SK-N-SH (cell line): ENCODE results near the gene MAGI2. TPM values are rescaled to one million over a fixed set of nuclear protein-coding genes. Genes with fewer than 3 reads are reported as not detected.

Experiments
- CTCF ChIA-PET: fragments of 300-600, 350-600 bp; formaldehyde crosslinking; extraction: SDS; loops from one replicate; lab custom pipeline; 2021; lab: Yijun Ruan, JAX
- POLR2A ChIA-PET: fragments of 350-600 bp; sonication (Branson Sonifier 250); formaldehyde crosslinking; extraction: SDS; loops from one replicate; lab custom pipeline; 2020; ENCODE audit warnings: antibody characterized with exemption, inconsistent platforms; lab: Yijun Ruan, JAX
- DNase-seq: peaks from one replicate; pipeline ENCODE4 v3.0.0; 2012
- H2AFZ ChIP-seq: fragments of 200-600 bp; sonication (generic); 2 replicates; pipeline ENCODE4 v1.8.1; 2016; ENCODE audit warnings: antibody characterized with exemption, mild to moderate bottlenecking, low read depth
- H3F3A ChIP-seq: fragments of 200-600 bp; sonication (generic); replicated peaks from 2 replicates; pipeline ENCODE3; 2016; ENCODE audit warnings: antibody characterized with exemption, mild to moderate bottlenecking; ENCODE audit not compliant: insufficient read depth
- H3K27ac ChIP-seq, 2 experiments: fragments of 200-500 bp in 1 of 2; fragments of 200-600 bp in 1 of 2; sonication (Bioruptor generic) in 1 of 2; sonication (generic), shearing (Covaris generic) in 1 of 2; 2 replicates each; pipeline versions ENCODE4 v1.5.1 to v1.6.1; 2014 to 2016; ENCODE audit warnings: low read depth in 2 of 2, inconsistent platforms in 1 of 2, low read length in 1 of 2, mild to moderate bottlenecking in 1 of 2, mixed read lengths in 1 of 2
- H3K27me3 ChIP-seq: fragments of 200-600 bp; sonication (generic), shearing (Covaris generic); 2 replicates; pipeline ENCODE4 v1.6.1; 2016; ENCODE audit warnings: mixed run types; ENCODE audit not compliant: insufficient read depth
- H3K36me3 ChIP-seq, 2 experiments: fragments of 200-500 bp in 1 of 2; fragments of 200-600 bp in 1 of 2; sonication (Bioruptor generic) in 1 of 2; sonication (generic) in 1 of 2; replicated peaks in 1 of 2; 2 replicates each; pipeline versions ENCODE3 to v1.5.1; 2014 to 2016; ENCODE audit warnings: low read length in 1 of 2, mild to moderate bottlenecking in 1 of 2; ENCODE audit not compliant: insufficient read depth in 2 of 2, control insufficient read depth in 1 of 2
- H3K4me1 ChIP-seq, 2 experiments: fragments of 200-500 bp in 1 of 2; fragments of 200-600 bp in 1 of 2; sonication (Bioruptor generic) in 1 of 2; sonication (generic), shearing (Covaris generic) in 1 of 2; 2 replicates each; pipeline versions ENCODE4 v1.5.1 to v1.6.1; 2014 to 2016; ENCODE audit warnings: low read depth in 1 of 2, low read length in 1 of 2, mixed run types in 1 of 2; ENCODE audit not compliant: insufficient read depth in 2 of 2, control insufficient read depth in 1 of 2
- H3K4me2 ChIP-seq: fragments of 200-600 bp; sonication (generic), shearing (Covaris generic); 2 replicates; pipeline ENCODE4 v1.6.1; 2017; ENCODE audit warnings: mixed run types
- H3K4me3 ChIP-seq, 2 experiments: fragments of 200-500 bp in 1 of 2; fragments of 200-600 bp in 1 of 2; sonication (Bioruptor generic) in 1 of 2; sonication (generic), shearing (Covaris generic) in 1 of 2; 2 replicates each; pipeline versions ENCODE4 v1.5.1 to v1.8.1; 2014 to 2016; ENCODE audit warnings: low read depth in 2 of 2, inconsistent platforms in 1 of 2, low read length in 1 of 2, mild to moderate bottlenecking in 1 of 2, mixed read lengths in 1 of 2, moderate library complexity in 1 of 2
- H3K79me2 ChIP-seq: fragments of 200-600 bp; sonication (generic); 2 replicates; pipeline ENCODE4 v1.8.1; 2017; ENCODE audit warnings: mild to moderate bottlenecking; ENCODE audit not compliant: insufficient read depth
- H3K9ac ChIP-seq: fragments of 200-600 bp; sonication (generic); 2 replicates; pipeline ENCODE4 v1.6.1; 2017; ENCODE audit warnings: mixed run types
- H3K9me2 ChIP-seq: fragments of 200-600 bp; sonication (generic); 2 replicates; pipeline ENCODE4 v1.6.1; 2017; ENCODE audit warnings: mixed run types
- H3K9me3 ChIP-seq: fragments of 200-600 bp; sonication (generic); 2 replicates; pipeline ENCODE4 v1.6.1; 2017; ENCODE audit warnings: mixed run types, mild to moderate bottlenecking, moderate library complexity
- H4K20me1 ChIP-seq: fragments of 200-600 bp; sonication (generic); 2 replicates; pipeline ENCODE4 v1.6.1; 2017; ENCODE audit warnings: mild to moderate bottlenecking, mixed run types; ENCODE audit not compliant: insufficient read depth
- CHD2 ChIP-seq: fragments of 150-350 bp; IDR thresholded peaks from 2 replicates; pipeline ENCODE4 v1.6.1; 2018; ENCODE audit warnings: low read length; ENCODE audit not compliant: partially characterized antibody
- ELF1 ChIP-seq: IDR thresholded peaks from 2 replicates; pipeline ENCODE4 v1.4.0; 2012
- EP300 ChIP-seq, 2 experiments: IDR thresholded peaks; 2 replicates each; pipeline versions ENCODE4 v1.4.0 to v1.6.1; 2012; ENCODE audit warnings: borderline replicate concordance in 1 of 2, low read depth in 1 of 2, low read length in 1 of 2
- FOSL2 ChIP-seq: IDR thresholded peaks from 2 replicates; pipeline ENCODE4 v1.4.0; 2012; ENCODE audit warnings: low read depth, mild to moderate bottlenecking, moderate library complexity, borderline replicate concordance
- GABPA ChIP-seq: IDR thresholded peaks from 2 replicates; pipeline ENCODE4 v1.4.0; 2012; ENCODE audit warnings: low read depth, mild to moderate bottlenecking
- GATA2 ChIP-seq: sonication (generic); formaldehyde crosslinking; IDR thresholded peaks from 2 replicates; pipeline ENCODE4 v1.5.0; 2020; ENCODE audit warnings: mild to moderate bottlenecking, missing genetic modification reagents
- JUND ChIP-seq: IDR thresholded peaks from 2 replicates; pipeline ENCODE4 v1.4.0; 2012
- MEF2A ChIP-seq: IDR thresholded peaks from 2 replicates; pipeline ENCODE4 v1.4.0; 2012; ENCODE audit warnings: low read depth, borderline replicate concordance
- NFIC ChIP-seq: IDR thresholded peaks from 2 replicates; pipeline ENCODE4 v1.4.0; 2012; ENCODE audit warnings: borderline replicate concordance
- NRF1 ChIP-seq: IDR thresholded peaks from 2 replicates; pipeline ENCODE4 v1.6.1; 2012; ENCODE audit warnings: low read depth, mild to moderate bottlenecking, low read length
- POLR2AphosphoS5 ChIP-seq: IDR thresholded peaks from 2 replicates; pipeline ENCODE4 v1.6.1; 2012; ENCODE audit warnings: low read depth, low read length
- RAD21 ChIP-seq: IDR thresholded peaks from 2 replicates; pipeline ENCODE4 v1.6.1; 2012; ENCODE audit warnings: mild to moderate bottlenecking, low read length
- RCOR1 ChIP-seq: fragments of 150-350 bp; IDR thresholded peaks from 2 replicates; pipeline ENCODE4 v1.6.1; 2017; ENCODE audit warnings: antibody characterized with exemption, low read length
- RFX5 ChIP-seq: IDR thresholded peaks from 2 replicates; pipeline ENCODE4 v1.6.1; 2012; ENCODE audit warnings: mild to moderate bottlenecking, improper control_type of control experiment, low read length
- SIN3A ChIP-seq: IDR thresholded peaks from 2 replicates; pipeline ENCODE4 v1.6.1; 2012; ENCODE audit warnings: low read depth, mild to moderate bottlenecking, low read length, moderate library complexity, borderline replicate concordance
- SMC3 ChIP-seq: IDR thresholded peaks from 2 replicates; pipeline ENCODE4 v1.6.1; 2012; ENCODE audit warnings: low read depth, low read length, improper control_type of control experiment
- TAF1 ChIP-seq: IDR thresholded peaks from 2 replicates; pipeline ENCODE4 v1.6.1; 2012; ENCODE audit warnings: low read depth, mild to moderate bottlenecking, low read length, moderate library complexity, borderline replicate concordance
- TCF12 ChIP-seq: IDR thresholded peaks from 2 replicates; pipeline ENCODE4 v1.4.0; 2012
- TEAD4 ChIP-seq: IDR thresholded peaks from 2 replicates; pipeline ENCODE4 v1.4.0; 2012; ENCODE audit warnings: mild to moderate bottlenecking, borderline replicate concordance; ENCODE audit not compliant: insufficient read depth
- WGBS: methylation state at CpG from one replicate; pipeline ENCODE4 v1.1.6; 2017; ENCODE audit warnings: low lambda C conversion rate; 5-methylcytosine and 5-hydroxymethylcytosine counted together
- polyA plus RNA-seq, 3 experiments: library from polyadenylated mRNA; depleted of rRNA; stranded (reverse); fragments of >200 nt; gene quantifications; 2 replicates each; pipeline ENCODE4 v1.2.3, GENCODE V29; 2012
- TF ChIP-seq, protein P1 (sequence below): IDR thresholded peaks from 2 replicates; pipeline ENCODE4 v1.4.0; 2012; ENCODE audit warnings: low read depth, borderline replicate concordance
- TF ChIP-seq, protein P2 (sequence below): IDR thresholded peaks from 2 replicates; pipeline ENCODE4 v1.4.0; 2012; ENCODE audit warnings: low read depth, borderline replicate concordance
- TF ChIP-seq, protein P3 (sequence below): fragments of 200-600 bp; sonication (generic); IDR thresholded peaks from 2 replicates; pipeline ENCODE4 v1.6.1; 2017; ENCODE audit warnings: antibody characterized with exemption, mild to moderate bottlenecking, moderate library complexity
- TF ChIP-seq, protein P4 (sequence below): IDR thresholded peaks from 2 replicates; pipeline ENCODE4; 2012
- TF ChIP-seq, protein P5 (sequence below): IDR thresholded peaks from 2 replicates; pipeline ENCODE4 v1.6.1; 2012; ENCODE audit warnings: mild to moderate bottlenecking, low read depth, low read length, moderate library complexity

MAGI2 gene
- polyA plus RNA-seq, 1 of the 3 experiments (the other 2 are of a cell fraction): 1.1 TPM

DNA sequence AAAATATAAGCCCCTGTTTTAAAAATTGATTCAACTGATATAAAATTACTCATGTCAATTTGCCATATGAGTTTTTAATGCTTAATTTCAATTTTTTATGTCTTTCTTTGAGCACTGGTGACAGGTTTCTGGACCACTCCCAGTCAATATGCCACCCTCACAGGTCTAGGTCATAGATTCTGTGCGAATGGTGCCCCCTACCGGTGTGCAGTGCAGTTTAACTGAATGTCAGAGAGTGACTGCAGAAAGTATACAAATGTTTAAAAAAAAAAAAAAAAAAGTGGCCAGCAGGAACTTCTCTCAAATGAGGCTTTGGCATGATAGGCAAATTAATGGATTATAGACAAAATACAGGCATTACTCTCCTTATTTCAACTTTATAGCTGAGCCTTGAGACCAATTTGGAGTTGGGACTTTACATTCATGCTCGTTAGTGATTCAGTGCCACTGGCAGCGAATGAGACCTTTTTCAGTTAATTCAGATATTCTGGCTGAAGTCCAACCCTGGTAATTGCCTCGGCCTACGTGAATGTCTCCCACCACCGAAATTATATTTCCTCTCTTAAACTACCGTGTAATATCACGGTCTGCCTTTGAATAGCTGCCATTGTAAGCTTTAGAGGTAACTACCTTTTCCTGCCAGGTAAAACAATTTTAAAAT is 1227.3 kb downstream of the MAGI2 start:
- POLR2A ChIA-PET: no interaction called here
- Histone ChIP-seq H3K36me3 (no peaks in the 10 kb centered on the region), H2AFZ (no peak overlapping the region), H3K4me3 (no peak overlapping the region), H3F3A (peaks cover 17% of the 10 kb centered on the region), H3K4me1 (peaks cover 6 to 7% of the 10 kb centered on the region in 2 experiments; a peak in 3 of 4 replicates), H3K79me2 (no peaks in the 10 kb centered on the region), H4K20me1 (no peaks in the 10 kb centered on the region), H3K27ac (peak overlapping the region in 1 of 2 experiments; percentile 51; a peak in 1 of 4 replicates), H3K9me3 (no peaks in the 10 kb centered on the region), H3K27me3 (no peaks in the 10 kb centered on the region), H3K9ac (no peak overlapping the region), H3K9me2 (no peaks in the 10 kb centered on the region), H3K4me2 (no peak overlapping the region)
- DNase-seq: peak; percentile 66
- 41% methylated on average over 9 of the region's 9 CpGs for WGBS
- CTCF ChIA-PET: interaction anchor here (0.6 to 3.6 kb wide), 32 partner anchors 11 to 1199 kb away, joined by 3 to 37 read pairs (median 4); no protein-coding TSS in a partner anchor
- TF ChIP-seq SIN3A (no peak), EP300 (IDR thresholded peaks at IDR 0.05; ENCODE audit: borderline replicate concordance in 1 of 2, low read depth in 1 of 2, low read length in 1 of 2) (no peak), GATA2 (no peak), ELF1 (no peak), SMC3 (peak; percentile 88), CHD2 (no peak), JUND (no peak), TEAD4 (no peak), GABPA (no peak), NFIC (0 out of 2 replicates have a peak, but pooled peaks have one; percentile 3), RCOR1 (no peak), TCF12 (no peak), FOSL2 (no peak), RAD21 (peak; percentile 90), NRF1 (0 out of 2 replicates have a peak, but pooled peaks have one; percentile 14), POLR2AphosphoS5 (no peak), RFX5 (no peak), TAF1 (no peak), MEF2A (no peak)
- TF ChIP-seq, protein P1, sequence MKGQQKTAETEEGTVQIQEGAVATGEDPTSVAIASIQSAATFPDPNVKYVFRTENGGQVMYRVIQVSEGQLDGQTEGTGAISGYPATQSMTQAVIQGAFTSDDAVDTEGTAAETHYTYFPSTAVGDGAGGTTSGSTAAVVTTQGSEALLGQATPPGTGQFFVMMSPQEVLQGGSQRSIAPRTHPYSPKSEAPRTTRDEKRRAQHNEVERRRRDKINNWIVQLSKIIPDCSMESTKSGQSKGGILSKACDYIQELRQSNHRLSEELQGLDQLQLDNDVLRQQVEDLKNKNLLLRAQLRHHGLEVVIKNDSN: no peak
- TF ChIP-seq, protein P2, sequence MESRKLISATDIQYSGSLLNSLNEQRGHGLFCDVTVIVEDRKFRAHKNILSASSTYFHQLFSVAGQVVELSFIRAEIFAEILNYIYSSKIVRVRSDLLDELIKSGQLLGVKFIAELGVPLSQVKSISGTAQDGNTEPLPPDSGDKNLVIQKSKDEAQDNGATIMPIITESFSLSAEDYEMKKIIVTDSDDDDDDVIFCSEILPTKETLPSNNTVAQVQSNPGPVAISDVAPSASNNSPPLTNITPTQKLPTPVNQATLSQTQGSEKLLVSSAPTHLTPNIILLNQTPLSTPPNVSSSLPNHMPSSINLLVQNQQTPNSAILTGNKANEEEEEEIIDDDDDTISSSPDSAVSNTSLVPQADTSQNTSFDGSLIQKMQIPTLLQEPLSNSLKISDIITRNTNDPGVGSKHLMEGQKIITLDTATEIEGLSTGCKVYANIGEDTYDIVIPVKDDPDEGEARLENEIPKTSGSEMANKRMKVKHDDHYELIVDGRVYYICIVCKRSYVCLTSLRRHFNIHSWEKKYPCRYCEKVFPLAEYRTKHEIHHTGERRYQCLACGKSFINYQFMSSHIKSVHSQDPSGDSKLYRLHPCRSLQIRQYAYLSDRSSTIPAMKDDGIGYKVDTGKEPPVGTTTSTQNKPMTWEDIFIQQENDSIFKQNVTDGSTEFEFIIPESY: no peak
- TF ChIP-seq, protein P3, sequence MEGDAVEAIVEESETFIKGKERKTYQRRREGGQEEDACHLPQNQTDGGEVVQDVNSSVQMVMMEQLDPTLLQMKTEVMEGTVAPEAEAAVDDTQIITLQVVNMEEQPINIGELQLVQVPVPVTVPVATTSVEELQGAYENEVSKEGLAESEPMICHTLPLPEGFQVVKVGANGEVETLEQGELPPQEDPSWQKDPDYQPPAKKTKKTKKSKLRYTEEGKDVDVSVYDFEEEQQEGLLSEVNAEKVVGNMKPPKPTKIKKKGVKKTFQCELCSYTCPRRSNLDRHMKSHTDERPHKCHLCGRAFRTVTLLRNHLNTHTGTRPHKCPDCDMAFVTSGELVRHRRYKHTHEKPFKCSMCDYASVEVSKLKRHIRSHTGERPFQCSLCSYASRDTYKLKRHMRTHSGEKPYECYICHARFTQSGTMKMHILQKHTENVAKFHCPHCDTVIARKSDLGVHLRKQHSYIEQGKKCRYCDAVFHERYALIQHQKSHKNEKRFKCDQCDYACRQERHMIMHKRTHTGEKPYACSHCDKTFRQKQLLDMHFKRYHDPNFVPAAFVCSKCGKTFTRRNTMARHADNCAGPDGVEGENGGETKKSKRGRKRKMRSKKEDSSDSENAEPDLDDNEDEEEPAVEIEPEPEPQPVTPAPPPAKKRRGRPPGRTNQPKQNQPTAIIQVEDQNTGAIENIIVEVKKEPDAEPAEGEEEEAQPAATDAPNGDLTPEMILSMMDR: peak; percentile 87
- TF ChIP-seq, protein P4, sequence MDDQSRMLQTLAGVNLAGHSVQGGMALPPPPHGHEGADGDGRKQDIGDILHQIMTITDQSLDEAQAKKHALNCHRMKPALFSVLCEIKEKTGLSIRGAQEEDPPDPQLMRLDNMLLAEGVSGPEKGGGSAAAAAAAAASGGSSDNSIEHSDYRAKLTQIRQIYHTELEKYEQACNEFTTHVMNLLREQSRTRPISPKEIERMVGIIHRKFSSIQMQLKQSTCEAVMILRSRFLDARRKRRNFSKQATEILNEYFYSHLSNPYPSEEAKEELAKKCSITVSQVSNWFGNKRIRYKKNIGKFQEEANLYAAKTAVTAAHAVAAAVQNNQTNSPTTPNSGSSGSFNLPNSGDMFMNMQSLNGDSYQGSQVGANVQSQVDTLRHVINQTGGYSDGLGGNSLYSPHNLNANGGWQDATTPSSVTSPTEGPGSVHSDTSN: no peak
- TF ChIP-seq, protein P5, sequence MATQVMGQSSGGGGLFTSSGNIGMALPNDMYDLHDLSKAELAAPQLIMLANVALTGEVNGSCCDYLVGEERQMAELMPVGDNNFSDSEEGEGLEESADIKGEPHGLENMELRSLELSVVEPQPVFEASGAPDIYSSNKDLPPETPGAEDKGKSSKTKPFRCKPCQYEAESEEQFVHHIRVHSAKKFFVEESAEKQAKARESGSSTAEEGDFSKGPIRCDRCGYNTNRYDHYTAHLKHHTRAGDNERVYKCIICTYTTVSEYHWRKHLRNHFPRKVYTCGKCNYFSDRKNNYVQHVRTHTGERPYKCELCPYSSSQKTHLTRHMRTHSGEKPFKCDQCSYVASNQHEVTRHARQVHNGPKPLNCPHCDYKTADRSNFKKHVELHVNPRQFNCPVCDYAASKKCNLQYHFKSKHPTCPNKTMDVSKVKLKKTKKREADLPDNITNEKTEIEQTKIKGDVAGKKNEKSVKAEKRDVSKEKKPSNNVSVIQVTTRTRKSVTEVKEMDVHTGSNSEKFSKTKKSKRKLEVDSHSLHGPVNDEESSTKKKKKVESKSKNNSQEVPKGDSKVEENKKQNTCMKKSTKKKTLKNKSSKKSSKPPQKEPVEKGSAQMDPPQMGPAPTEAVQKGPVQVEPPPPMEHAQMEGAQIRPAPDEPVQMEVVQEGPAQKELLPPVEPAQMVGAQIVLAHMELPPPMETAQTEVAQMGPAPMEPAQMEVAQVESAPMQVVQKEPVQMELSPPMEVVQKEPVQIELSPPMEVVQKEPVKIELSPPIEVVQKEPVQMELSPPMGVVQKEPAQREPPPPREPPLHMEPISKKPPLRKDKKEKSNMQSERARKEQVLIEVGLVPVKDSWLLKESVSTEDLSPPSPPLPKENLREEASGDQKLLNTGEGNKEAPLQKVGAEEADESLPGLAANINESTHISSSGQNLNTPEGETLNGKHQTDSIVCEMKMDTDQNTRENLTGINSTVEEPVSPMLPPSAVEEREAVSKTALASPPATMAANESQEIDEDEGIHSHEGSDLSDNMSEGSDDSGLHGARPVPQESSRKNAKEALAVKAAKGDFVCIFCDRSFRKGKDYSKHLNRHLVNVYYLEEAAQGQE: no peak
